PC-3 (cell line): ENCODE measurements around the gene TREML4. TPM values are rescaled to one million over a fixed set of nuclear protein-coding genes. Genes with fewer than 3 reads are reported as not detected.
"Not testable (repeated sequence)": the region's sequence is repeated elsewhere in the genome, so short reads cannot be mapped to it uniquely, and the experiment has no call there.

Experiments used
- ATAC-seq: fragments of 200-7000 bp; cut with Tn5 transposase; 2 replicates; pipeline ENCODE4 v1.9.1; 2020; ENCODE audit warnings: mild to moderate bottlenecking, moderate library complexity
- BruUV-seq: library from RNA; stranded (reverse); fragments of 400-500 nt; replicated peaks from 2 replicates; lab custom pipeline; 2021; lab: Mats Ljungman, UMichigan
- CTCF ChIA-PET: fragments of 300-600 bp; sonication (Branson Sonifier 250); formaldehyde crosslinking; loops from one replicate; lab custom pipeline; 2022; ENCODE audit warnings: antibody characterized with exemption; lab: Charles Lee
- POLR2A ChIA-PET: fragments of 300-600 bp; sonication (Branson Sonifier 250); formaldehyde crosslinking; loops from one replicate; lab custom pipeline; 2022; ENCODE audit warnings: antibody characterized with exemption; ENCODE audit not compliant: unreplicated experiment; lab: Charles Lee
- DNase-seq: peaks from one replicate; pipeline ENCODE4 v3.0.0-alpha.2; 2015
- H2AFZ ChIP-seq: fragments of 300-600 bp; sonication (generic); 2 replicates; pipeline ENCODE4 v1.6.0; 2016; ENCODE audit warnings: antibody characterized with exemption, low read length
- H3F3A ChIP-seq: fragments of 300-600 bp; sonication (generic); one replicate; pipeline ENCODE4 v1.6.0; 2017; ENCODE audit warnings: antibody characterized with exemption, low read length, control low read depth, mild to moderate bottlenecking; ENCODE audit not compliant: unreplicated experiment
- H3K27ac ChIP-seq: fragments of 300-600 bp; sonication (generic); 2 replicates; pipeline ENCODE4 v1.5.1; 2016; ENCODE audit warnings: mild to moderate bottlenecking, low read length
- H3K27me3 ChIP-seq: fragments of 300-600 bp; sonication (generic); 2 replicates; pipeline ENCODE4 v1.6.1; 2016; ENCODE audit warnings: low read length, mixed read lengths
- H3K36me3 ChIP-seq: fragments of 300-600 bp; sonication (generic); 2 replicates; pipeline ENCODE4 v1.6.1; 2016; ENCODE audit warnings: low read depth, mixed run types, low read length, mixed read lengths
- H3K4me1 ChIP-seq: fragments of 300-600 bp; sonication (generic); 2 replicates; pipeline ENCODE4 v1.5.1; 2016; ENCODE audit warnings: low read length; ENCODE audit not compliant: insufficient read depth
- H3K4me2 ChIP-seq: fragments of 300-600 bp; sonication (generic); 2 replicates; pipeline ENCODE4 v1.6.0; 2016; ENCODE audit warnings: low read length
- H3K4me3 ChIP-seq: fragments of 300-600 bp; sonication (generic); 2 replicates; pipeline ENCODE4 v1.5.1; 2016; ENCODE audit warnings: mild to moderate bottlenecking, low read length, mixed read lengths
- H3K79me2 ChIP-seq: fragments of 300-600 bp; sonication (generic); 2 replicates; pipeline ENCODE4 v1.6.1; 2017; ENCODE audit warnings: low read length, mixed read lengths
- H3K9ac ChIP-seq: fragments of 300-600 bp; sonication (generic); 2 replicates; pipeline ENCODE4 v1.6.0; 2016; ENCODE audit warnings: mild to moderate bottlenecking, low read length
- H3K9me2 ChIP-seq: fragments of 300-600 bp; sonication (generic); replicated peaks from 2 replicates; pipeline ENCODE4 v1.6.1; 2016; ENCODE audit warnings: mixed run types, low read length, mixed read lengths
- H3K9me3 ChIP-seq: fragments of 300-600 bp; sonication (generic); 2 replicates; pipeline ENCODE4 v1.6.1; 2016; ENCODE audit warnings: low read length, mixed read lengths
- H4K20me1 ChIP-seq: fragments of 300-600 bp; sonication (generic); 2 replicates; pipeline ENCODE4 v1.6.1; 2016; ENCODE audit warnings: low read length, mixed read lengths
- CTCF ChIP-seq: fragments of 300-600 bp; sonication (generic); conservative IDR thresholded peaks from 2 replicates; pipeline ENCODE4 v1.5.1; 2017; ENCODE audit warnings: antibody characterized with exemption, low read depth, mild to moderate bottlenecking, low read length
- EZH2 ChIP-seq: fragments of 300-600 bp; sonication (generic); IDR thresholded peaks from one replicate; pipeline ENCODE4 v1.6.1; 2017; ENCODE audit warnings: antibody characterized with exemption, mild to moderate bottlenecking, low read length; ENCODE audit not compliant: unreplicated experiment
- EZH2phosphoT487 ChIP-seq: fragments of 300-600 bp; sonication (generic); IDR thresholded peaks from 2 replicates; pipeline ENCODE4 v1.6.1; 2018; ENCODE audit warnings: mild to moderate bottlenecking, antibody characterized with exemption, low read length, borderline replicate concordance
- intact Hi-C: fragments of 100-400 bp; cut with micrococcal nuclease; formaldehyde crosslinking; loops from 2 replicates; pipeline ENCODE4 v1.9.0; 2023
- total RNA-seq: library from RNA; depleted of rRNA; stranded (reverse); fragments of >200 nt; gene quantifications from 2 replicates; pipeline ENCODE4 v1.2.3, GENCODE V29; 2014

The TREML4 gene
- total RNA-seq, 1 experiment from 2014 or later: not detected

- DNase-seq: no peak
- H3K9ac ChIP-seq: no peak overlapping the region
- intact Hi-C loops: no loop called here
- no peaks in the 10 kb centered on the region for H3K36me3 ChIP-seq
- no peaks in the 10 kb centered on the region for H3K4me1 ChIP-seq
- no peak overlapping the region for H3K4me3 ChIP-seq
- no peaks in the 10 kb centered on the region for H3K79me2 ChIP-seq
- TF ChIP-seq CTCF (no peak), EZH2phosphoT487 (no peak), EZH2 (no peak)
- BruUV-seq: no TSS peak
- no peak overlapping the region for H2AFZ ChIP-seq
- H3K9me3 ChIP-seq: no peaks in the 10 kb centered on the region
- ChIA-PET POLR2A (no interaction called here), CTCF (no interaction called here)
- no peaks in the 10 kb centered on the region for H3K9me2 ChIP-seq
- H3F3A ChIP-seq: no peaks in the 10 kb centered on the region
- no peak overlapping the region for H3K27ac ChIP-seq
- H3K4me2 ChIP-seq: no peak overlapping the region
- no peak for ATAC-seq
- peaks cover 82% of the 10 kb centered on the region for H3K27me3 ChIP-seq
- no peaks in the 10 kb centered on the region for H4K20me1 ChIP-seq
Observed at GRCh38 chr6:41237128-41237527, 9.0 kb downstream of the TREML4 start.

- DNase-seq: no peak
- H3K79me2 ChIP-seq: no peaks in the 10 kb centered on the region
- no peak for TF ChIP-seq EZH2
- no peak for TF ChIP-seq EZH2phosphoT487
- no peak for TF ChIP-seq CTCF
- ChIA-PET POLR2A (no interaction called here), CTCF (no interaction called here)
- H3K4me1 ChIP-seq: no peaks in the 10 kb centered on the region
- BruUV-seq: no TSS peak
- H3K27ac ChIP-seq: no peak overlapping the region
- H3K4me2 ChIP-seq: no peak overlapping the region
- no peaks in the 10 kb centered on the region for H3F3A ChIP-seq
- no peak overlapping the region for H3K4me3 ChIP-seq
- no peak for ATAC-seq
- H2AFZ ChIP-seq: no peak overlapping the region
- intact Hi-C loops: no loop called here
- H3K9me2 ChIP-seq: no peaks in the 10 kb centered on the region
- no peak overlapping the region for H3K9ac ChIP-seq
- no peaks in the 10 kb centered on the region for H3K9me3 ChIP-seq
- H3K27me3 ChIP-seq: peaks cover 82% of the 10 kb centered on the region
- H4K20me1 ChIP-seq: no peaks in the 10 kb centered on the region
- no peaks in the 10 kb centered on the region for H3K36me3 ChIP-seq
Observed at GRCh38 chr6:41239467-41240159, 11.5 kb downstream of the TREML4 start.

GRCh38 chr6:41246529-41246928 is 18.4 kb downstream of the TREML4 start:
- ATAC-seq, H3K27ac ChIP-seq, H3K79me2 ChIP-seq, DNase-seq, H3K4me3 ChIP-seq, H3K4me1 ChIP-seq, H3K9me3 ChIP-seq, H3K9me2 ChIP-seq, H2AFZ ChIP-seq, H3F3A ChIP-seq, H3K4me2 ChIP-seq, H3K9ac ChIP-seq, BruUV-seq, H4K20me1 ChIP-seq, CTCF ChIA-PET, H3K36me3 ChIP-seq, POLR2A ChIA-PET, intact Hi-C loops: not testable (repeated sequence)
- peaks cover 26% of the 10 kb centered on the region for H3K27me3 ChIP-seq
